Measurements from ENCODE around the gene SYNE2. TPM values are rescaled to one million over a fixed set of nuclear protein-coding genes. Genes with fewer than 3 reads are reported as not detected.

SYNE2 gene
- total RNA-seq, 4 donors from 2014 or later: 314 to 379 (median 342) TPM

GRCh38 chr14:64213086-64213485 lies 360.3 kb downstream of the SYNE2 start:
- peak; percentile 66 to 71 for DNase-seq
- Histone ChIP-seq H3K27me3 (no peaks in the 10 kb centered on the region), H3K36me3 (peaks cover 66 to 84% of the 10 kb centered on the region in 2 donors), H3K27ac (peak overlapping the region; percentile 67 to 92 (median 73)), H3K4me3 (replicated peaks in 1 of 3) (no peak overlapping the region), H3K4me1 (peaks cover 11 to 14% of the 10 kb centered on the region in 2 donors), H3K9me3 (no peaks in the 10 kb centered on the region)
- TF ChIP-seq CTCF (IDR thresholded peaks at IDR 0.05) (no peak), POLR2A (IDR thresholded peaks at IDR 0.05) (no peak)
- 65 to 73% methylated on average over 5 of the region's 5 CpGs for WGBS, 2 donors
- intact Hi-C loops (cut with DNase I): no loop called here

- H3K36me3 ChIP-seq: peaks cover 60 to 89% of the 10 kb centered on the region in 2 donors
- intact Hi-C loops (cut with DNase I): no loop called here
- H3K4me1 ChIP-seq: peaks cover 11 to 14% of the 10 kb centered on the region in 2 donors
These were observed 361.2 kb downstream of the SYNE2 start for GRCh38 chr14:64213853-64214570.

DNA sequence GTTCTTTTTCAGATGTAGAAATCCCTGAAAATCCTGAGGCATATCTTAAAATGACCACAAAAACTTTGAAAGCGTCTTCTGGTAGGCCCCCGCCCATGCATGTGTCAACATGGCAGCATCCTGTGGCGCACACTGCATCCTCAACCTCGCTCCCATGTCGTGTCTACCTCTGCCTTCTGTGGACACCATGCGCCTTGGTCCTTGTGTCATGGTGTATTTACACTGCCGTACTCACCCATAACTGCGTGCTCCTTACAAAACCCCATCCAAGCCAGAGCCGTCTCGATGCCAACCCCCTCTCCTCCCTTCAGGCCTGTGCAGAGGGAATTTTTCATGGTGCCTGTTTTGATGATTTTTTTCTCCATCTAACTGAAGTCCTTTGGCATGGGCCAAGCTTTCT lies 362.5 kb downstream of the SYNE2 start:
- Histone ChIP-seq H3K27me3 (no peaks in the 10 kb centered on the region), H3K27ac (no peak overlapping the region), H3K36me3 (peaks cover 58 to 89% of the 10 kb centered on the region in 2 donors), H3K9me3 (no peaks in the 10 kb centered on the region), H3K4me3 (replicated peaks in 1 of 3) (no peak overlapping the region), H3K4me1 (peaks cover 11 to 14% of the 10 kb centered on the region in 2 donors)
- WGBS, 2 donors: 98% methylated on average over 10 of the region's 10 CpGs
- no peak for DNase-seq
- intact Hi-C loops (cut with DNase I): no loop called here
- TF ChIP-seq POLR2A (IDR thresholded peaks at IDR 0.05) (no peak), CTCF (IDR thresholded peaks at IDR 0.05) (no peak)

More at GRCh38 chr14:64213853-64214570, 361.2 kb downstream of the SYNE2 start:
- Histone ChIP-seq H3K27ac (peak overlapping the region; percentile 67 to 92 (median 73)), H3K27me3 (no peaks in the 10 kb centered on the region), H3K4me3 (replicated peaks in 1 of 3) (no peak overlapping the region), H3K9me3 (no peaks in the 10 kb centered on the region)
- no peak for TF ChIP-seq POLR2A (IDR thresholded peaks at IDR 0.05)
- no peak for TF ChIP-seq CTCF (IDR thresholded peaks at IDR 0.05)
- DNase-seq: no peak
- 92 to 95% methylated on average over 15 of the region's 15 CpGs for WGBS, 2 donors

DNA sequence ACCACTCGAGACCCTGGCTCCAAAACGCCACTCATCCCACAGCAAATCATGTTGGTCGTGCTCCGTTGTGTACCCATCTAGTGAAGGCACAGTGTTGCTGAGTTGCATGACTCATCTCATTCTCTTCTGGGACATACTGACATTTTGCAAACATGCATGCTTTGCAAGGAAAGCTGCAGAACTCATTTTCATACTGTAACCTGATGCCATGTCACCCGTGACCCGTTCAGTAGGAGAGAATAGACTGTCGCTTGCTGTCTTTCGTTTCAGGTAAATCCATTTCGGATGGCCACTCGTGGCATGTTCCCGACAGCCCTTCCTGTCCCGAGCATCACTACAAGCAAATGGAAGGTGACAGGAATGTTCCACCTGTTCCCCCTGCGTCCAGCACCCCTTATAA lies 363.2 kb downstream of the SYNE2 start:
- intact Hi-C loops (cut with DNase I): no loop called here
- no peak overlapping the region for H3K27ac ChIP-seq
- DNase-seq: no peak
- peaks cover 11 to 14% of the 10 kb centered on the region in 2 donors for H3K4me1 ChIP-seq
- 93 to 97% methylated on average over 13 of the region's 13 CpGs for WGBS, 2 donors
- no peak for TF ChIP-seq POLR2A (IDR thresholded peaks at IDR 0.05)
- no peak for TF ChIP-seq CTCF (IDR thresholded peaks at IDR 0.05)
- no peaks in the 10 kb centered on the region for H3K9me3 ChIP-seq
- no peak overlapping the region for H3K4me3 ChIP-seq (replicated peaks in 1 of 3)
- H3K27me3 ChIP-seq: no peaks in the 10 kb centered on the region
- peaks cover 64 to 89% of the 10 kb centered on the region in 2 donors for H3K36me3 ChIP-seq

- peaks cover 65 to 89% of the 10 kb centered on the region in 2 donors for H3K36me3 ChIP-seq
- no peak overlapping the region for H3K4me3 ChIP-seq (replicated peaks in 1 of 3)
- intact Hi-C loops (cut with DNase I): no loop called here
- DNase-seq: no peak
- H3K4me1 ChIP-seq: peaks cover 11 to 14% of the 10 kb centered on the region in 2 donors
- no peaks in the 10 kb centered on the region for H3K9me3 ChIP-seq
- H3K27me3 ChIP-seq: no peaks in the 10 kb centered on the region
- WGBS, 2 donors: 84 to 85% methylated on average over 4 of the region's 4 CpGs
- TF ChIP-seq POLR2A (IDR thresholded peaks at IDR 0.05): no peak
- TF ChIP-seq CTCF (IDR thresholded peaks at IDR 0.05): no peak
- H3K27ac ChIP-seq: no peak overlapping the region
These were observed 364.5 kb downstream of the SYNE2 start for GRCh38 chr14:64217308-64217707.
